ENCODE results near the gene HCAR3.

Gene HCAR3

DNA sequence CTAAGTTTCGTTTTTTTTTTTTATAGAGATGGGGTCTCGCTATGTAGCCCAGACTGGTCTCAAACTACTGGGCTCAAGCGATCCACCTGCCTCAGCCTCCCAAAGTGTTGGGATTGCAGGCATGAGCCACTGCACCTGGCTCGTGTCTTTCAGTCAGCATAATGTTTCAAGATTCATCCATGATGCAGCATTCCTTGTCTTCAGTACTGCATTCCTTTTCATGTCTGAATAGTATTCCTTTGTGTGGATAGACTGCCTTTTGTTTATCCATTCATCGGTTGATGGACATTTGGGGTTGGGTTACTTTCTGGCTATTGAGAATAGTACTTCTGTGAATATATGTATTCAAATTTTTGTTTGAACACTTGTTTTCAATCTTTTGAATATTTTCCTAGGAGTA lies 50.9 kb downstream of the HCAR3 start:
- no peak for DNase-seq

GRCh38 chr12:122665349-122665748 lies 51.3 kb downstream of the HCAR3 start:
- DNase-seq = no peak

Data from retina (tissue), 1 donor.